Smooth muscle cell (in vitro differentiated cells): ENCODE measurements around the gene PCDHA7. TPM values are rescaled to one million over a fixed set of nuclear protein-coding genes. Genes with fewer than 3 reads are reported as not detected.
"Not testable (repeated sequence)": the region's sequence is repeated elsewhere in the genome, so short reads cannot be mapped to it uniquely, and the experiment has no call there.

ENCODE experiments used
- DNase-seq: peaks from one replicate; lab custom pipeline; 2025; ENCODE audit not compliant: unreplicated experiment; lab: John Stamatoyannopoulos, UW
- H2AFZ ChIP-seq: fragments of 200-600 bp; sonication (generic); 2 replicates; pipeline ENCODE4 v1.6.0; 2016; ENCODE audit warnings: antibody characterized with exemption, low read depth, mild to moderate bottlenecking
- H3F3A ChIP-seq: fragments of 200-600 bp; sonication (generic); 2 replicates; pipeline ENCODE4 v1.6.0; 2017; ENCODE audit warnings: antibody characterized with exemption, low read depth
- H3K27ac ChIP-seq: fragments of 200-600 bp; sonication (generic); 2 replicates; pipeline ENCODE4 v1.5.1; 2016; ENCODE audit warnings: low read depth, mild to moderate bottlenecking
- H3K27me3 ChIP-seq: fragments of 200-600 bp; sonication (generic); 2 replicates; pipeline ENCODE4 v1.6.1; 2016; ENCODE audit warnings: low read depth, mild to moderate bottlenecking
- H3K36me3 ChIP-seq: fragments of 200-600 bp; sonication (generic); 2 replicates; pipeline ENCODE4 v1.5.1; 2016; ENCODE audit warnings: low read depth
- H3K4me1 ChIP-seq: fragments of 200-600 bp; sonication (generic); 2 replicates; pipeline ENCODE4 v1.5.1; 2016; ENCODE audit warnings: low read depth
- H3K4me2 ChIP-seq: fragments of 200-600 bp; sonication (generic); 2 replicates; pipeline ENCODE4 v1.6.0; 2016; ENCODE audit warnings: mild to moderate bottlenecking
- H3K4me3 ChIP-seq: fragments of 200-600 bp; sonication (generic); 2 replicates; pipeline ENCODE4 v1.5.1; 2016; ENCODE audit warnings: mild to moderate bottlenecking
- H3K79me2 ChIP-seq: fragments of 200-600 bp; sonication (generic); 2 replicates; pipeline ENCODE4 v1.6.0; 2016; ENCODE audit warnings: low read depth, mild to moderate bottlenecking
- H3K9ac ChIP-seq: fragments of 200-600 bp; sonication (generic); 2 replicates; pipeline ENCODE4 v1.6.0; 2016; ENCODE audit warnings: low read depth
- H3K9me3 ChIP-seq: fragments of 200-600 bp; sonication (generic); replicated peaks from 2 replicates; pipeline ENCODE4 v1.5.1; 2016; ENCODE audit warnings: low read depth
- H4K20me1 ChIP-seq: fragments of 200-600 bp; sonication (generic); 2 replicates; pipeline ENCODE4 v1.6.0; 2016; ENCODE audit warnings: low read depth
- WGBS: methylation state at CpG from one replicate; pipeline ENCODE4 v1.1.7; 2016; ENCODE audit warnings: low lambda C conversion rate; 5-methylcytosine and 5-hydroxymethylcytosine counted together
- polyA plus RNA-seq: library from polyadenylated mRNA; unstranded; fragments of >200 nt; fragmentation: Nextera tagmentation; extraction: Ambion mirVana; gene quantifications from 2 replicates; pipeline ENCODE4 v1.2.1, GENCODE V29; 2016
- total RNA-seq: library from RNA; depleted of rRNA; stranded (reverse); fragments of >200 nt; gene quantifications from 2 replicates; pipeline ENCODE4 v1.2.3, GENCODE V29; 2014
- TF ChIP-seq, protein P1 (sequence below): fragments of 200-600 bp; sonication (generic); IDR thresholded peaks from 2 replicates; pipeline ENCODE4 v1.5.1; 2017; ENCODE audit warnings: borderline replicate concordance, mild to moderate bottlenecking, antibody characterized with exemption; ENCODE audit not compliant: insufficient read depth, poor library complexity, severe bottlenecking

Gene PCDHA7
- total and polyA plus RNA-seq, 2 experiments from 2014 or later: 1.0 to 3.1 TPM

- WGBS: 98% methylated on average over 34 of the region's 53 CpGs
- TF ChIP-seq, protein P1, sequence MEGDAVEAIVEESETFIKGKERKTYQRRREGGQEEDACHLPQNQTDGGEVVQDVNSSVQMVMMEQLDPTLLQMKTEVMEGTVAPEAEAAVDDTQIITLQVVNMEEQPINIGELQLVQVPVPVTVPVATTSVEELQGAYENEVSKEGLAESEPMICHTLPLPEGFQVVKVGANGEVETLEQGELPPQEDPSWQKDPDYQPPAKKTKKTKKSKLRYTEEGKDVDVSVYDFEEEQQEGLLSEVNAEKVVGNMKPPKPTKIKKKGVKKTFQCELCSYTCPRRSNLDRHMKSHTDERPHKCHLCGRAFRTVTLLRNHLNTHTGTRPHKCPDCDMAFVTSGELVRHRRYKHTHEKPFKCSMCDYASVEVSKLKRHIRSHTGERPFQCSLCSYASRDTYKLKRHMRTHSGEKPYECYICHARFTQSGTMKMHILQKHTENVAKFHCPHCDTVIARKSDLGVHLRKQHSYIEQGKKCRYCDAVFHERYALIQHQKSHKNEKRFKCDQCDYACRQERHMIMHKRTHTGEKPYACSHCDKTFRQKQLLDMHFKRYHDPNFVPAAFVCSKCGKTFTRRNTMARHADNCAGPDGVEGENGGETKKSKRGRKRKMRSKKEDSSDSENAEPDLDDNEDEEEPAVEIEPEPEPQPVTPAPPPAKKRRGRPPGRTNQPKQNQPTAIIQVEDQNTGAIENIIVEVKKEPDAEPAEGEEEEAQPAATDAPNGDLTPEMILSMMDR: no peak
- no peak overlapping the region for H3K27ac ChIP-seq
- no peaks in the 10 kb centered on the region for H3K27me3 ChIP-seq
- no peak overlapping the region for H3K4me3 ChIP-seq
- peaks cover 8% of the 10 kb centered on the region for H3K36me3 ChIP-seq
- H3K9ac ChIP-seq: no peak overlapping the region
- no peaks in the 10 kb centered on the region for H3F3A ChIP-seq
- H3K9me3 ChIP-seq: peaks cover 7% of the 10 kb centered on the region
- no peak overlapping the region for H3K4me2 ChIP-seq
- DNase-seq: no peak
- H2AFZ ChIP-seq: no peak overlapping the region
- H4K20me1 ChIP-seq: no peaks in the 10 kb centered on the region
- H3K4me1 ChIP-seq: no peaks in the 10 kb centered on the region
- H3K79me2 ChIP-seq: no peaks in the 10 kb centered on the region
These were observed 31.2 kb upstream of the PCDHA7 start for GRCh38 chr5:140802781-140803271.

GRCh38 chr5:140806834-140807775 is 27.0 kb upstream of the PCDHA7 start, which contains the start of gene PCDHA4:
PCDHA4 (plus strand) TSS chr5:140807068.
- H3F3A ChIP-seq: no peaks in the 10 kb centered on the region
- H3K4me2 ChIP-seq: peak within 1 kb of the TSS; percentile 88
- TF ChIP-seq, protein P1: peak; percentile 69
- 2% methylated on average over 47 of the region's 47 CpGs for WGBS
- H3K9ac ChIP-seq: peak within 1 kb of the TSS; percentile 72
- H3K27ac ChIP-seq: peak within 1 kb of the TSS; percentile 32
- no peaks in the 10 kb centered on the region for H3K36me3 ChIP-seq
- no peaks in the 10 kb centered on the region for H3K27me3 ChIP-seq
- H2AFZ ChIP-seq: peak within 1 kb of the TSS; percentile 100
- H3K4me1 ChIP-seq: no peaks in the 10 kb centered on the region
- H4K20me1 ChIP-seq: no peaks in the 10 kb centered on the region
- no peaks in the 10 kb centered on the region for H3K9me3 ChIP-seq
- peak; percentile 12 for DNase-seq
- peak within 1 kb of the TSS; percentile 76 for H3K4me3 ChIP-seq
- no peaks in the 10 kb centered on the region for H3K79me2 ChIP-seq

DNA sequence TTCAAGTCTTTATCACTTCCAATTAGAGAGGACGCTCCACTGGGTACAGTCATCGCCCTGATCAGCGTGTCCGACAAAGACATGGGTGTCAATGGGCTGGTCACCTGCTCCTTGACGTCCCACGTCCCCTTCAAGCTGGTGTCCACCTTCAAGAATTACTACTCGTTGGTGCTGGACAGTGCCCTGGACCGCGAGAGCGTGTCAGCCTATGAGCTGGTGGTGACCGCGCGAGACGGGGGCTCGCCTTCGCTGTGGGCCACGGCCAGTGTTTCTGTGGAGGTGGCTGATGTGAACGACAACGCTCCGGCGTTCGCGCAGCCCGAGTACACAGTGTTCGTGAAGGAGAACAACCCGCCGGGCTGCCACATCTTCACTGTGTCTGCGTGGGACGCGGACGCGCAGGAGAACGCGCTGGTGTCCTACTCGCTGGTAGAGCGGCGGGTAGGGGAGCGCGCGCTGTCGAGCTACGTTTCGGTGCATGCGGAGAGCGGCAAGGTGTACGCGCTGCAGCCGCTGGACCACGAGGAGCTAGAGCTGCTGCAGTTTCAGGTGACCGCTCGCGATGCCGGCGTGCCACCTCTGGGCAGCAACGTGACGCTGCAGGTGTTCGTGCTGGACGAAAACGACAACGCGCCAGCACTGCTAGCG is 25.7 kb upstream of the PCDHA7 start:
- H3K79me2 ChIP-seq, H4K20me1 ChIP-seq, H2AFZ ChIP-seq, H3K4me2 ChIP-seq, H3K9me3 ChIP-seq, DNase-seq, H3K27me3 ChIP-seq, H3K27ac ChIP-seq, H3K36me3 ChIP-seq, H3K4me1 ChIP-seq, H3F3A ChIP-seq, H3K9ac ChIP-seq: not testable (repeated sequence)
- WGBS: 98% methylated on average over 62 of the region's 62 CpGs
- H3K4me3 ChIP-seq: peak overlapping the region; percentile 76

DNA sequence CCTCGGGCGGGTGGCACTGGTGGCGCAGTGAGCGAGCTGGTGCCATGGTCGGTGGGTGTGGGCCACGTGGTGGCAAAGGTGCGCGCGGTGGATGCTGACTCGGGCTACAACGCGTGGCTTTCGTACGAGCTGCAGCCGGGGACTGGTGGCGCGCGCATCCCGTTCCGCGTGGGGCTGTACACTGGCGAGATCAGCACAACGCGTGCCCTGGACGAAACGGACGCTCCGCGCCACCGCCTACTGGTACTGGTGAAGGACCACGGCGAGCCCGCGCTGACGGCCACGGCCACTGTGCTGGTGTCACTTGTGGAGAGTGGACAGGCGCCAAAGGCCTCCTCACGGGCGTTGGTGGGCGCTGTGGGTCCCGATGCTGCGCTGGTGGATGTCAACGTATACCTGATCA is 25.2 kb upstream of the PCDHA7 start:
- Histone ChIP-seq H3K4me2 (no peak overlapping the region), H3K4me3 (no peak overlapping the region), H3F3A (no peaks in the 10 kb centered on the region), H3K79me2 (no peaks in the 10 kb centered on the region), H3K27ac (no peak overlapping the region), H3K36me3 (no peaks in the 10 kb centered on the region), H3K4me1 (no peaks in the 10 kb centered on the region), H2AFZ (no peak overlapping the region), H3K9me3 (no peaks in the 10 kb centered on the region), H3K27me3 (no peaks in the 10 kb centered on the region), H4K20me1 (no peaks in the 10 kb centered on the region), H3K9ac (no peak overlapping the region)
- TF ChIP-seq, protein P1: no peak
- WGBS: over 99% methylated on average over 40 of the region's 43 CpGs
- no peak for DNase-seq
